Thyroid gland (tissue), 4 donors: ENCODE results near the gene IGFBP7. TPM values are rescaled to one million over a fixed set of nuclear protein-coding genes. Genes with fewer than 3 reads are reported as not detected.

Source experiments
- DNase-seq, 2 donors: peaks; one replicate each; pipeline ENCODE4 v3.0.0-alpha.2; 2019
- H3K27ac ChIP-seq, 3 donors: fragments of 200-600 bp; sonication (generic); 1 replicate in 2 of 3; 2 replicates in 1 of 3; pipeline ENCODE4 v1.5.1; 2016 to 2019; ENCODE audit warnings: mild to moderate bottlenecking in 1 of 3, moderate library complexity in 1 of 3
- H3K27me3 ChIP-seq: fragments of 200-600 bp; sonication (generic); one replicate; pipeline ENCODE4 v1.5.1; 2019
- H3K36me3 ChIP-seq, 2 donors: fragments of 200-600 bp; sonication (generic); one replicate each; pipeline ENCODE4 v1.5.1; 2016 to 2019
- H3K4me1 ChIP-seq, 2 donors: fragments of 200-600 bp; sonication (generic); one replicate each; pipeline ENCODE4 v1.5.1; 2017 to 2019
- H3K4me3 ChIP-seq, 3 donors: fragments of 200-600 bp; sonication (generic); replicated peaks in 1 of 3; 1 replicate in 2 of 3; 2 replicates in 1 of 3; pipeline ENCODE4 v1.5.1; 2016; ENCODE audit warnings: mild to moderate bottlenecking in 1 of 3
- H3K9me3 ChIP-seq: fragments of 200-600 bp; sonication (generic); one replicate; pipeline ENCODE4 v1.5.1; 2017
- CTCF ChIP-seq, 6 experiments: fragments of 200-600 bp in 3 of 6; fragments of 450-650 bp in 3 of 6; sonication (generic) in 3 of 6; IDR thresholded peaks; one replicate each; pipeline ENCODE4 v1.5.1; 2016 to 2019; ENCODE audit warnings: antibody characterized with exemption in 6 of 6, mild to moderate bottlenecking in 2 of 6, inconsistent platforms in 1 of 6, moderate library complexity in 1 of 6
- POLR2A ChIP-seq, 2 donors: fragments of 450-650 bp; IDR thresholded peaks; one replicate each; pipeline ENCODE4 v1.6.1; 2017; ENCODE audit warnings: antibody characterized with exemption in 2 of 2, mild to moderate bottlenecking in 2 of 2, moderate library complexity in 1 of 2
- WGBS, 2 donors: methylation state at CpG; one replicate each; pipeline ENCODE4 v1.1.5; 2017; 5-methylcytosine and 5-hydroxymethylcytosine counted together
- intact Hi-C: fragments of 100-400 bp; cut with DNase I; formaldehyde crosslinking; loops from one replicate; pipeline ENCODE4 v1.15.1; 2023
- total RNA-seq, 4 donors: library from RNA; depleted of rRNA; stranded (reverse); fragments of >200 nt; gene quantifications; one replicate each; pipeline ENCODE4 v1.2.3, GENCODE V29; 2016

Gene IGFBP7
- total RNA-seq, 4 donors from 2014 or later, result 660 to 2,581 (median 1,387) TPM

DNA sequence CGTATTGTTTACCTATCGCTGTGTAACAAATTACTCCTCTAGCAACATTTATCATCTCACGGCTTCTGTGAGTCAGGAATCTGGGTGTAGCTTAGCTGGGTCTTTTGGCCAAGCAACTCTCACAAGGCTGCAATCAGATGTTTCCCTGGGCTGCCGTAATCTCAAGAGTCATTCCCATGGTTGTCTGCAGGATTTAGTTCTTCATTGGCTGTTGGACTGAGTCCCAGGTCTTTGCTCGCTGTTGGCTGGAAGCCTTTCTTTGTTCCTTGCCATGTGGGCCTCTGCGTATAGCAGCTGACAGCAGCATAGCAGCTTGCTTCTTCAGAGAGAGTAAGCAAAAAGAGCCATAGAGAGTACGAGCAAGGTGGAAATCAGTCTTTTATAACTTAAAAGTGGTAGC is 114.7 kb downstream of the IGFBP7 start:
- intact Hi-C loops, result no loop called here
- H3K27me3 ChIP-seq, result no peaks in the 10 kb centered on the region
- H3K27ac ChIP-seq, result no peak overlapping the region
- DNase-seq, result no peak
- 69 to 78% methylated on average over 7 of the region's 7 CpGs for WGBS, 2 donors
- TF ChIP-seq POLR2A (IDR thresholded peaks at IDR 0.05) (no peak), CTCF (IDR thresholded peaks at IDR 0.05) (no peak)
- H3K4me3 ChIP-seq, result no peak overlapping the region
- no peaks in the 10 kb centered on the region for H3K4me1 ChIP-seq
- no peaks in the 10 kb centered on the region for H3K9me3 ChIP-seq
- H3K36me3 ChIP-seq, result peaks cover 37 to 45% of the 10 kb centered on the region in 2 donors

GRCh38 chr4:56990109-56990905 is 119.9 kb downstream of the IGFBP7 start:
- no peak overlapping the region for H3K27ac ChIP-seq
- intact Hi-C loops, result no loop called here
- H3K4me3 ChIP-seq, result no peak overlapping the region
- no peaks in the 10 kb centered on the region for H3K27me3 ChIP-seq
- H3K4me1 ChIP-seq, result no peaks in the 10 kb centered on the region
- DNase-seq, result no peak
- H3K9me3 ChIP-seq, result no peaks in the 10 kb centered on the region
- WGBS, 2 donors, result 94 to 96% methylated on average over 6 of the region's 6 CpGs
- peaks cover 29 to 38% of the 10 kb centered on the region in 2 donors for H3K36me3 ChIP-seq
- no peak for TF ChIP-seq CTCF (IDR thresholded peaks at IDR 0.05)
- TF ChIP-seq POLR2A (IDR thresholded peaks at IDR 0.05), result no peak

DNA sequence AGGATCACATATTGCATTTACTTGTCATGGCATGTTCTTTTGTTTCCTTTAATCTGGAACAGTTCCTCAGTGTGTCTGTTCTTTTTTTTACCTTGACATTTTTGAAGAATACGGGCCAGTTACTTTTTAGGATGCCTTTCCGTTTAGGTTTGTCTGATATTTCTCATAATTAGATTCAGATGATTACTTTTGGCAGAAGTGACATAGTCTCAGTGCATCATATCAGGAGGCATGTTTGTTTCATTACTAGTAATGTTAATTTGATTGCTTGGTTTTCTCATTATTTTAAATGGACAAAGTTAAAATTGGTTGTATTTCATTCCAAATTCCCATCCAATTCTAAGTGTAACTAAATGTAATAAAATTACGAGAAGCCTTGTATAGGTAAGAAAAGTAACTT is 123.2 kb downstream of the IGFBP7 start:
- H3K36me3 ChIP-seq, result peaks cover 14 to 24% of the 10 kb centered on the region in 2 donors
- H3K9me3 ChIP-seq, result no peaks in the 10 kb centered on the region
- intact Hi-C loops, result no loop called here
- no peak for TF ChIP-seq CTCF (IDR thresholded peaks at IDR 0.05)
- no peak for TF ChIP-seq POLR2A (IDR thresholded peaks at IDR 0.05)
- no peaks in the 10 kb centered on the region for H3K27me3 ChIP-seq
- 94 to 97% methylated on average over 3 of the region's 3 CpGs for WGBS, 2 donors
- H3K4me1 ChIP-seq, result peaks cover 0 to 3% of the 10 kb centered on the region in 2 donors
- no peak for DNase-seq
- H3K4me3 ChIP-seq, result no peak overlapping the region
- H3K27ac ChIP-seq, result no peak overlapping the region

DNA sequence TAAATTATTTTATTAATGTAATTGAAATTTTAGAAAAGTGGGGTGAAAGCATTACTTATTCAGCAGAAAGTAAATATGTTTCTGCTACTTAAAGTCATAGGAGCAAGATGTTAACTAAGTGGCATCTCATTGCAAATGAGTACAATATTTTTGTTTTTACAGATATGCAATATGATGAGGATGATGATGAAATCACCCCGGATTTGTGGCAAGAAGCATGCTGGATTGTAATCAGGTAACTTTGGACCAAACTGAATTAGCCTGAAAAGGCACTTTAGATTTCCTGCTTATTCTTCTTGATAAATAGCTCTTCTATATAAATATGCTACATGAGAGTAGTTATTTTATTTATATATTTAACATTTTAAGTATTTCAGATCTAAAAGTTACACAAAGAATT is 124.0 kb downstream of the IGFBP7 start:
- H3K27ac ChIP-seq, result no peak overlapping the region
- 90 to 98% methylated on average over 1 of the region's 1 CpG for WGBS, 2 donors
- H3K9me3 ChIP-seq, result no peaks in the 10 kb centered on the region
- no peak overlapping the region for H3K4me3 ChIP-seq
- H3K36me3 ChIP-seq, result peaks cover 6 to 22% of the 10 kb centered on the region in 2 donors
- intact Hi-C loops, result no loop called here
- TF ChIP-seq POLR2A (IDR thresholded peaks at IDR 0.05), result no peak
- no peak for TF ChIP-seq CTCF (IDR thresholded peaks at IDR 0.05)
- peaks cover 2 to 11% of the 10 kb centered on the region in 2 donors for H3K4me1 ChIP-seq
- H3K27me3 ChIP-seq, result no peaks in the 10 kb centered on the region
- no peak for DNase-seq

- Histone ChIP-seq H3K4me1 (peaks cover 14 to 26% of the 10 kb centered on the region in 2 donors), H3K36me3 (peaks cover 0 to 3% of the 10 kb centered on the region in 2 donors), H3K27ac (no peak overlapping the region), H3K4me3 (no peak overlapping the region), H3K27me3 (no peaks in the 10 kb centered on the region), H3K9me3 (no peaks in the 10 kb centered on the region)
- no peak for TF ChIP-seq CTCF (IDR thresholded peaks at IDR 0.05)
- TF ChIP-seq POLR2A (IDR thresholded peaks at IDR 0.05), result no peak
- DNase-seq, result no peak
- WGBS, 2 donors, result 71 to 84% methylated on average over 4 of the region's 4 CpGs
- intact Hi-C loops, result no loop called here
These were observed 128.4 kb downstream of the IGFBP7 start for GRCh38 chr4:56981795-56982201.
